Epidermal melanocyte (primary cell): ENCODE results near the gene CLSTN3.
A peak's percentile ranks its signal among the peaks of the same experiment; 100 is the strongest.
"Not testable (repeated sequence)": the region's sequence is repeated elsewhere in the genome, so short reads cannot be mapped to it uniquely, and the experiment has no call there.

Experiments used
- DNase-seq: peaks from one replicate; pipeline ENCODE4 v3.0.0; 2011; ENCODE audit warnings: low spot score; ENCODE audit not compliant: insufficient read length

The CLSTN3 gene

DNA sequence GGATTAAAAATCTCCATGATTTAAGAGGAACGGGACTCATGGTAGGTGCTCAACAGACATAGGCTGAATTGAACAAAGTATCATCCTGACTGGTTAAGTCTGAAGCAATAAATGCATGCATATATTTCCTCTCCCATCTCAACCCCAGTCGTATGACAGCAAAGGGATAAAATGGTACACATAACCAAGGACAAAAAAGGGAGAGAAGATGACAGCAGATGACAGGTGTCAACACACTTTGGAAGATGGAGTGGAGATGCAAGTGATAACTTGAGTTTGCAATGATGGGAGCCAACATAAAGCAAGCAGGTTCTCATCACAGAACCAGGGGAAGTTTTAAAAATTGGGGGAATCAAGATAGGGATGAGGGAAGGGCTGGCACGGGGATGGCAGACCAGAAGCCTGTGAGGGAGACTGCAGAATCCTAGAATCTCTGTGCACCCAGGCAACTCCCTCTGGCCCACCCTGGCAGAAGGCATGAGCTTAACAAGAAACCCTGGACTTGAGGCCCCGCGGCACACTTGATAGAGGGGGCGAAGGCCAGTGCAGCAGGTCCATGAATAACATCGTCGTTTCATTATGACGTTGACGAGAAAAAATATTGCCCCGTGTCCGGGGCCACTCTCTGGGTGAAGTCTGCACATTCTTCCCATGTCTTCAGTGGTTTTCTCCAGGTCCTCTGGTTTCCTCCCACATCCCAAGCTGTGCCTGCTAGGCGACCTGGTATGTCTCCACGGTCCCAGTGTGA, 26.2 kb upstream of the CLSTN3 start:
- DNase-seq, result no peak

DNA sequence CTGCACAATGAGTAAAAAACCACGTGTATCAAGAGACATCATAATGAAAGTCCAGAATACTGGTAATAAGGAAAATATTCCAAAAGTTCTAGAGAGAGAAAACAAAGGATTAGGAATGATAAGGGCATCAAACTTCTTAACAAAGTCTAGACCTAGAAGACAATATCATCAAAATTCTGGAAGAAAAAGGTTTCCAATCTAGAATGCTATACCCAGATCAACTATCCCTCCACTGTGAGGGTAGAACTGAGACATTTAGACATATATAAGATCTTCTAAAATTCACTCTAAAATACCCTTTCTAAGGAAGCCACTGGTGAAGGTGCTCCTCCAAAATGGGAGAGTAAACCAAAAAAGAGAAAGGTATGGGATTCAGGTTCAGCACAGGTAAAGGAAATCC, 24.1 kb upstream of the CLSTN3 start:
- no peak for DNase-seq

DNA sequence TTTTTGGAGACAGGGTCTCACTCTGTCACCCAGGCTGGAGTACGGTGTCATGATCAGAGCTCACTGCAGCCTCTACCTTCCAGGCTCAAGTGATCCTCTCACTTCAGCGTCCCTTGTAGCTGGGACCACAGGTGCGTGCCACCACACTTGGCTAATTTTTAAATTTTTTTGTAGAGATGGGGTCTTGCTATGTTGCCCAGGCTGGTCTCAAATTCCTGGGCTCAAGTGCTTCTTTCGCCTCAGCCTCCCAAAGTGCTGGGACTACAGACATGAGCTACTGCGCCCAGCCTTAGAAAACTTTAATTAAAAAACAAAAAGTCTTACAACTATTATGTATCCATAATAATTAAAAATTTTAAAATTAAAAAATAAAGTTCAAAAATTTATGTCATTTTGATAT, 23.0 kb upstream of the CLSTN3 start:
- DNase-seq, result not testable (repeated sequence)

DNA sequence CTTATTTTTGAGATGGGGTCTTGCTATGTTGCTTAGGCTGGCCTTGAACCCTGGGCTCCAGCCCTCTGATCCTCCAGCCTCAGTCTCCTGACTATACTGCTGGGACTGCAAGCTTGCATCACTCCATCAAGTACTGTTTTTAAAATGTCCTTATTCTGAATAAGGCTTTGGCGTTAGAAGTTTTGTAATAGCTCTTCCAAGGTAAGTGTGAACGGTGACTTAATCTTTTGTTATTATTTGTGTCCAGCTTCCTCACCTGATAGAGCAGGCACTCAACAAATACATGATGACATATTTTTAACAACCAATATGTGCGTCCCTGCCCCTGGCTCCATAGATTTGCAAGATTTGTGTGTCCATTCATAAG, 22.6 kb upstream of the CLSTN3 start:
- DNase-seq, result no peak

DNA sequence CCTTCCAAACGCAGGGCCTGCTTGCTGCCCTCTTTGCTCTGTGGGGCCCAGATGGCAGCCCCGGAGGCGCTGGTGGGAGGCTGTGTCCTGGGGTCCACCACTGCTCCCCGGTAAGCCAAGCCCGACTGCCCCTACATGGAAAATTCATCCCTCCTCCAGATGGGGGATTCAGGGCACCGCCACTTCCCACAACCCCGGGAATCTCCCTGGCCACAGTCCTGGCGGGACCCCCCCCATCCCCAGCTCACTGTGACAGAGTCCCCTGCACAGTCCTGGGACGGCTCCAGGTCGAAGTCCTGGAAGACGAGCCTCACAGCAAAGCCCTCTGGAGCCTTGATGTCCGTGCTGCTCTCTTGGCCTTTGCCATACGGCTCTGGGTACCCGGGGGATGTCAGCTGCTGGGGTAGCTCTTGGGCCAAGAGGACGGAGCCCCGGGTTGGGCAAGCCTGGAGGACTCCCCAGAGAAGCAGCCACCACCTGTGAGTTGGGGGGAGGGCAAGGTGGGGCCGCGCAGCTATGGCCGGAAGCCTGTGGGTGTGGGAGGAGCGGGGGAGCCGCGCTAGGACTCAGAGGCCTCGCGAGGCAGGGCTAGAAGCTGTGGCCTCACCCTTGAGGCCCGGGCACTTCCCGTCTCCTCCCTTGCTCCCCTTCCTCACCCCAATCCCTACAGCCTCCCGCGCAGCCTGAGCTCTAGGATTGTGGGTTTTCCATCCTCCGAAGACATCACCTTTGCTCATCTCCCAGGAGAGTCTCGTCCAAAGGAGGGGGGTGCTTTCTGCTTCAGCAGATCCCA, 22.0 kb upstream of the CLSTN3 start:
- no peak for DNase-seq

DNA sequence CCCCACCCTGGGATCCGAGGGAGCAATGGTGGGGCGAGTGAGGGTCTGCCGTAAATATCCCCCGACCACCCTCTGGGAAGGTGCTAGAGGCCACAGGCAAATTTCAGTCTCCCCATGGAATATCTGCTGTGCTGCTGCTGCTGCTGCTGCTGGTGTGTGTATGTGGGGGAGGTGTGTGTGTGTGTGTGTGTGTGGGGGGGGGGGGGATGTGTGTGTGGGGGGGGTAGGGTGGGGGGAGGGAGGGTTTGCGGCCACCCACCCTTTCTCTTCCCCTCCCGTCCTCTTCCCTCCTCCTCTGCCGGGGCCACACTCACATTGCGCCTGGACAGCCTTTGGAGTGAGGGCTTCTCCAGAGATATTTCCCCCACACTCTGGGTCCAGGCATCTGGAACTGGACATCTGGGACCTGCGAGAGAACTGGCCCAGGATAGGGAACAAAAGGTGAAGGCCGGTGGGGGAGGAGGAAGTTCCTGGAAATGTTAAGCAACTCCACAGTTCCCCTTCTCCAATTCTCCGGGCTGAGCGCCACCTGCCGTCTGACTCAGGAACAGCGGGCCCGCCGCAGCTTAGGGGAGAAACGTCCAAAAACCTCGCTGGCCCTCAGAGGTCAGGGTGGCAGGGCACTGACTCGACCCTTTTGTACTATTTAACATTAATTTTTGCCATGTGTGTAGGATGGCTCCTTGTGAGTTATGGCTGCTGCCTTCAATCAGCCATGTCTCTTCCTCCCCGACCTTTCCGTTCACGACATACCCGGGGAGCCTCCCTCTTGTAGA, 21.2 kb upstream of the CLSTN3 start, which contains the start of gene C1RL:
TSS of gene C1RL (minus strand) at position 419 of the 776 bp plus-strand sequence. CDS start at position 385, 34 bp downstream.
- peak; percentile 56 for DNase-seq

DNA sequence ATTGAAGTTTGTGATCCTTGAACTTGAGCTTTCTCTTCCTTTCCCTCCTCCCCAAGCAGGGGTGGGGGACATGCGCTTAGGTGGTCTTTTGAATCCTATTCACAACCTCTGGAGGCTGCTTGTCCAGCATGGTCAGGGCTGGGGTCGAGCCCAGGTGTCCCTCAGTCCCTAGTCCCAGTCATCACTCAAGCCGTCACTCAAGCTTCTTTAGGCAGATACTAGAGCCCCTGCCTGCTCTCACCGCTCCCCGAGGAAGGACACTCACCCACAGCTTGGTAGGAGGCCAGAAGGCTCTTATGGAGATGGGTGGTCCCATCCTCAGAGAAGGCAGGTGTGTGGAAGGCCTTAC, 20.6 kb upstream of the CLSTN3 start:
- DNase-seq, result no peak

DNA sequence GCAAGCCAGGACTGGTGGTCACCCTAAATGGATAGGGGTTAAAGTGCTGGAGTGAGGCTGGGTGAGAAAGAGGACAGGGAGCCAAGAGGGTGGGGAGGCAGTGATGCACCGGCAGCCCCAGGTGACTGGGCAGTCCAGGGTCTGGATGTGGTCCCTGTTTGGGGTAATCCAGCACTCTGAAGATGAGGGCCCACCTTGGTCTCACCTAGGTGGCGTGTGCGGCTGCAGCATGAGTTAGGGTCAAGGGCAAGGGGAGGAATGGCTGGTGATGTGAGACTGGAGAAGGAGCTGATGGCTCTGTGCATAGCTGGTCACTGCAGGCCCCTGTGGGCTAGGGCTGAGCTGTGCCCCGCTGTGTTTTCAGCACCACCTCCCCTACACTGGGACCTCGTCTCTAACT, 19.5 kb upstream of the CLSTN3 start:
- DNase-seq, result no peak

DNA sequence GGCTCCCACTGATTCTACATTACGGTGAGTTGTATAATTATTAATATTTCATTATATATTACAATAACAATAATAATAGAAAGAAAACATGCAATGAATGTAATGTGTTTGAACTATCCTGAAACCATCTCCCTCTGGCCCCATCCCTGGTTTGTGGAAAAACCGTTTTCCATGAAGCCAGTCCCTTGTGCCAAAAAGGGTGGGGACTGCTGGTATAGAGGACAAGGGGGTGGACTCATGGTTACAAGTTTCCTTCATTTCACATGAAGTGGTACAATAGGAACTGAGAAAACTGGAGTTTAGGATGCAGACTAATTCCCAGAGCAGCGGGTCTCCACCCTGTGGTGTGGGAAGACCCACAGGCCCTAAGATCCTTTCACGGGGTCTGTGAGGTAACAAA, 18.1 kb upstream of the CLSTN3 start:
- no peak for DNase-seq

DNA sequence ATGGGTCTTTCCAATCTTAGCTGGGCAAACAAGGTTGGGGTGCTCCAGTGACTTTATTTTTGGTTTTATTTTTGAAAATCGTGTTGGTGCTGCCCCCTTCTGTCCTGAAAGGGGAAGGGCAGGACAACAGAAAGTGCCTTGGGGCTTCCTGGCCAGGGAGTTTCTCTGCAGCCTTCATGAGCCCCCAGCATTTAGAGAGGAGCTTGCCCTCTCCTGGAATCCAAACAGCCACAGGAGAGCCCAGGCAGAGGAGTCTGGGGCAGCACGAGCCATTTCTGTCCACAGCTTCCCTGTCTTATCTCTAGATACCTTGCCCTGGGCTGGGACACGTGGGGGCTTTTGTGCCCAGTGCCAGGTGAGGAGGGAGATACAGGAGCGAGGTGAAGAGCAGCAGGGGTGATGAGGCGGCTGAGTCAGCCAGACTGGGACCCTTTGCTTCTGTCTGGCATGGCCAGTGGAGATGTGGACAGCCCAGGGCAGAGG, 16.7 kb upstream of the CLSTN3 start:
- DNase-seq, result no peak

DNA sequence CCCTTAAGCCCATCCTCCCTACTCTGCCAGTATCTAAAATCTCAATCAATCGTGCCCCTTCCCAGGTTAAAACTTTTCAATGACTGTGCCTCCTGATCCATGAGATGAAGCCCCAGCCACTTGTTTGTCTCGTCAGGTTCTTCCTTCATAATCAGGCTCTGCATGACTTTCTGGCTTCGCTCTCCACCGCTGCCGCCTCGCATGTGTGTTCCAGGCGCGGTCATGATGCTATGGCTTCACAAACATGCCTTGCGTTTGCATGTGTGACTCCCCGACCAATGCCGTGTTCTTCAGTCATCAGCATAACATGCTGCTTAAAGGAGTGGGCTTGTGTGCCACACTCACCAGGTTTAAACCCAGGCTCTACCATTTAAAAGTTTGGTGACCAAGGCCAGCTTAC, 16.2 kb upstream of the CLSTN3 start:
- DNase-seq, result no peak

DNA sequence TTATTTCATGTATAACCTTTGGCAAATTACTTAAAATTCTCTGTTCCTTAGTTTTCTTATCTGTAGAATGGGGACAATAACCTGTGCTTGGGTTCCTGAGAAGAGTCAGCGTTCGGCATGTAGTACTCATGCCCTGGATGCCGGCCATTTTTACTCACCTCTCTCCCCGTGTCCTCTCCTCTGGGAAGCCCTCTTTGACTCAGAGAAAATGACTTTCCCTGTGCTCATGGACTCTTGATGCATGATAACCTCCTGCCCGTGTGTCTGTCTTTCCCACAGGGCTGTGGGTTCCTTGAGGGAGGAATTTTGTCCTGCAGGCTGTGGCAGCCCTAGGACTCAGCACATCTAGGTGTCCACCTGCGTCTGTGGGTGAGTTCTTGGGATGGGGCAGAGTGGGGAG, 15.3 kb upstream of the CLSTN3 start:
- no peak for DNase-seq

DNA sequence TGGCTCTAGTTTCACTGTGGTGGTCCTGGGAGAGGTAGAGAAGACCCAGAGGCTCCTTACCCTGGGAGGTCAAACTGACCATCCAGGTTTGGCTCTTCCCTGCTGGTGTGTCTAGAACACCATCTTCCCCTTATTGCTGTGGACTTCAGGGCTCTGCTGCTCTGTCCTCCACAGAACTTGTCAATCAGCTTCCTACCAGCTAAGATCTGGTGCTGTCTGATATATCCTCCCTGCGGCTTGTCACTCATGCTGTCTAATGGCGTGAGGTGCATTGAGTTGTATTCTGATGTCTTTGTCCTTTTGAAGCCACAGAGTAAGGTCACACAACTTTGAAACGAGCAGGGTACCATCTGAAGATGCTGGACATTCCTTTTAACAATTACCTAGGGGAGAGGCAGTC, 14.0 kb upstream of the CLSTN3 start:
- DNase-seq, result no peak

DNA sequence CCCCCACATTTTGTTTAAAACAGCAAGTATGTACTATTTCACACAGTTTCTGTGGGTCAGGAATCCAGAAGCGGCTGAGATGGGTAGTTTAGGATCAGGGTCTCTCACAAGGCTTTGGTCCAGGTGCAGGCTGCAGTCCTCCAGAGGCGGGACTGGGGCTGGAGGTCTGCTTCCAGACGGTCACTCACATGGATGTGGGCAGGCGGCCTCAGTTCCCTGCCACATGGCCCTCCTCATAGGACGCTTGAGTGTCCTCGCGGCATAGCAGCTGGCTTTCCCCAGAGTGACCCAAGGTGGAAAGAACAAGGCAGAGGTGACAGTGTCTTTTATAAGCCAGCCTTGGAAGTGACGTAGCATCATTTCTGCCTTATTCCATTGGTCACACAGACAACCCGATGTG, 13.3 kb upstream of the CLSTN3 start:
- DNase-seq, result no peak

DNA sequence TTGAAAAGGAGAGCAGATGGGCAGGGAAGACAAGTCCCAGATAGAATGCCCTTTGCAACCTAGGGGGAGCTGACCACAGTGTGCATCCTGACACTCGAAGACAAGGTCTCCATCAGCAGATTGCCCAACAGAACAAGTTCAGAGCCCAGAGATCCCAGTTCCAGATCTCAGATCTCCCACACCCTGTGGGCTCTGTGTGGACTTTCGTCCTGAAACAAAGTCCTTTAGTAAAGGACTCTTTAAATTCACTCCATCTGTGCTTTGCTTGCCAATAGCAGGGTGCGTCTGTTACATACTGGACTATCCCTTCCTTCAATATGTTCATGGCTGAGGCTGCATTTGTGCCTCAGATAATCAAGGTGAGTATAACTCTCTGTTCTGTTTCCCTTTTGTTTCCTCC, 12.5 kb upstream of the CLSTN3 start:
- no peak for DNase-seq

DNA sequence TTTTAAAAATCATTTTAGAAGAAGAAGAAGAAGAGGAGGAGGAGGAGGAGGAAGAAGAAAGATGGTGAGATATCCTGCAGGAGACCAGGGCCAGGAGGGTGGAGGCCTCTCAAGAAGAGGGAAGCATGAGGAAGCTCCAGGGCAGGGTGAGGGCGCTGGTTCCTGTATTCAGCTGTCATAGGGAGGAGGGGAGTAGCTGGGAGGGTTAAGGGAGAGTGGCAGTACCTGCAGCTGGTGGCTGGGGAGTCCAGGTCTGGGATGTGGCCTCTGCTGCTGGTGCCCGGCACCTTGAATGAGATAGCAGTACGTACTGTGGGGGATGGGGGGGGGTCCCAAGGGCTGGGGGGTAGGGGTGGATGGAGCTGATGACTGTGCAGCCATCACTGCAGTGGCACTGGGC, 11.3 kb upstream of the CLSTN3 start:
- DNase-seq, result no peak

DNA sequence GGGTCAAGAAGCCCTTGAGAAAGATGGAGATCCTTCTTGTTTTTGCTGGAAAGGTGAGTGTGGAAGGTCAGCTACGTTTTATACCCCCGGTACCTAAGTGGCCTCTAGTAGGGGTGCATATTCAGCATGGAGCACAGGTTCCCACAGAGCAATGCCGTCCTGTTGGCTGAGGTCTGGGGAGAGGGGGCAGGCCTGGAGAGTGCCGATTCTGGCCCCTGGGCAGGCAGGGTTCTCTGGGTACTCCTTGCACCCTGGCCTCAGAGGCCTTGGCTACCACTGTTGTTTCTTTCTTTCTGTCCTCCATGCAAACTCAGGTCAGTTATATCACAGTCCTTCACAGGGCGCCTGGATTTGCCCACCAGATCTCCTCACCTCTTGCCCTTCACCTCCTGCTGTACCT, 10.0 kb upstream of the CLSTN3 start:
- DNase-seq, result no peak

DNA sequence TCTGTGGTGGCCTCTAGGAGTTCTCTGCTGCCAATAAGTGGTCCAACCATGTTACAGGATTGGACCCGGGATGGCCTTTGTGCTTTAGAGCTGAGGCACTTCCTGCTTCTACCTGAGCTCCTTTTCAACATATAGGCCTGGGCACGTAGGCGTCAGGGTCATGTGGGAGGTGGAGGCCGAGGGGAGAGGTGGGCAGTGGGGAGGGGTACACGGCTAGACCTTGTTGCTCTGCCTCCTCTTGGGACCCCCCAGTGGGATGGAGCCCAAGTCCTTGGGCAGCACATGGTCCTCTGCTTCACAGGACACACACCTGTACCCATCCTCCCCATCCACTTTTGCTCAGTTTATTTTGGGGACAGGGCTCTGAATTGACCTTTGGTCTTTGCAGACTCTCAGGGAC, 8.8 kb upstream of the CLSTN3 start:
- DNase-seq, result no peak

DNA sequence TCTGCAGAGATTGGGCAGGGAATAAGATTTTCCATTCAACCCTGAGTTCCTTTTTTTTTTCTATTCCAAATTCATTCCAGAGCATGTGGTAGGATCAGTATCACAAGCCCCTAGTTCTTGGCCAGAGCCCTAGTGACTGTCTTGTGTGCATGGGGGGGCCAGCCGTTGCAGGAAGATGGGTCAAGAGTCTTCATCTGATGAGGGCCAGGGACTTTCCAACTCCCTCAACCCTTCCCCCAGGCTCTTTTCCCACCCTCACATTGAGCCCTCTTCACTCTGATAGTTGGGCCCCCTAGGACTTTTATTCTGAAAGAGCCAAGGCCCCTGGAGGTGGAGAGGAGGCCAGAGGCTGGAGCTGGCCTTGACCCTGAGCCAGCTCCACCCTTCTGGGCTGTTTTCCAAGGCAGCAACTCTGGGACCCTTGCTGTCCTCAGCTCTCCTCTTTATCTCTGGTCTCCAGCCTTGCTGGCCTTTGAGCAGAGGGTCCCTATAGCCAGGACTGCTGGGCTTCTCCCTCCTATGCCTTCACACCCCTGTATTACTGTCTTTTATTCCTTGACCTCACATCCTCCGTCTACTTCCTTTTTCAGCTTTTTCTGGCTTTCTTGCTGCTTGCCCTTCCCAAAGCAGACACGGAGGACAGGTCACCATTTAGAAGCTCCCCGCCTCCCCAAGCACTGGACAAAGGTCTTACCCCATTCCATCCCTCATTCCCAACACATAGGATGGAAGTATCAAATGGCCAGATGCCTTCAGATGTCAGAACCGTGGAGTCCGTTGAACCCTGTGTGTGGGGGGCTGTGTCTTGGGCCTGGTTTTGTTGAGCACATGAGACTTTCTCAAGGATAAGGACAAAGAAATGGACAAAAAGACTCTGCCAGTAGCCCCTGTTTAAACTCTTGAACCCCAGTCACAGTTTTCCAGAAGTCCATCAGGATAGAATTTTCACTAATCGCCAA, 7.1 kb upstream of the CLSTN3 start:
- DNase-seq, result no peak

DNA sequence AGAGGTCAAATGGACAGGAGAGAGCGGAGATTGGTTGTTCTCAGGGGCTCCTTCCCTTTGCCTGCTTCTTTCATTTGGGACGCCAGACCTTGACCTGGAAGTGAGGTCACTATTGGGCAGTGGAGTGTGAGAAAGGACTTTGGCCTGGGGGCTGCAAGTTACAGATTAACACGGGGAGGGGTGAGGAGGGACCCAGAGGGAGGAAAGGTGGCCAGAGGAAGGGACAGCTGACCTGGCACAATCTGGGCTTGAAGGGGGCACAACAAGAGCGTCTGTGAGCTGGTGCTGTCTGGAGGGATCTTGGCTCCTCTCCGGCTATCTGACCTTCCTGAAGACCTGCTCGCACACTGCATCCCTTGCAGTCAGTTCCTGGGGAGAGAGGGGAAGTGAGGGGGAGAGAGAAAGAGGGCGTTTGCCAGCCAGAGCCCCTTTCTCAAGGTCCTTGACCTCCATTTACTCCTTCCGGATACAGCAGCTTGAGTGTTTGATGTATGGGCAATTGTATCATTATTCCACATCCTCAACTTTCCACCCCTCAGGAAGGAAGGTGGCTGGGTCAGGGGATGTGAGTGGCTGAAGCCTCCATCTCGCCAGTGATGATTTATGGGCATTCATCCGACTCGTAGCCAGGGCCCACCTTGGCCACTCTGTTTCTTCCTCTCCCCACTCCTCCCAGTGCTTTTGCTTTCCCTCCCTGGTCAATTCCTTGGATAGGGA, 6.2 kb upstream of the CLSTN3 start:
- DNase-seq, result no peak
